KMS-11 (cell line): Measurements from ENCODE around the gene PDXK.

Experiments used
- H2AFZ ChIP-seq: fragments of 200-600 bp; sonication (generic); 2 replicates; pipeline ENCODE4 v1.6.1; 2016; ENCODE audit warnings: antibody characterized with exemption, mixed run types, low read depth
- H3K27ac ChIP-seq: fragments of 200-600 bp; sonication (generic); 2 replicates; pipeline ENCODE4 v1.6.1; 2016; ENCODE audit warnings: mild to moderate bottlenecking, mixed run types
- H3K27me3 ChIP-seq: fragments of 200-600 bp; sonication (generic); 2 replicates; pipeline ENCODE4 v1.6.1; 2017; ENCODE audit warnings: mild to moderate bottlenecking, low read depth, mixed run types, moderate library complexity; ENCODE audit not compliant: insufficient read depth
- H3K36me3 ChIP-seq: fragments of 200-600 bp; sonication (generic); 2 replicates; pipeline ENCODE4 v1.6.1; 2017; ENCODE audit warnings: mild to moderate bottlenecking, mixed run types; ENCODE audit not compliant: insufficient read depth
- H3K4me1 ChIP-seq: fragments of 200-600 bp; sonication (generic); 2 replicates; pipeline ENCODE4 v1.6.1; 2016; ENCODE audit warnings: mild to moderate bottlenecking, low read depth, mixed run types; ENCODE audit not compliant: poor library complexity, severe bottlenecking
- H3K4me2 ChIP-seq: fragments of 200-600 bp; sonication (generic); 2 replicates; pipeline ENCODE4 v1.7.0; 2016; ENCODE audit warnings: mild to moderate bottlenecking, mixed run types
- H3K4me3 ChIP-seq: fragments of 200-600 bp; sonication (generic); IDR thresholded peaks from 2 replicates; pipeline ENCODE4 v1.6.1; 2017; ENCODE audit warnings: low read depth, low read length, mixed read lengths; ENCODE audit not compliant: insufficient read depth
- H3K79me2 ChIP-seq: fragments of 200-600 bp; sonication (generic); 2 replicates; pipeline ENCODE4 v1.6.1; 2016; ENCODE audit warnings: low read depth, mixed run types; ENCODE audit not compliant: insufficient read depth
- H3K9ac ChIP-seq: fragments of 200-600 bp; sonication (generic); 2 replicates; pipeline ENCODE4 v1.6.1; 2016; ENCODE audit warnings: mild to moderate bottlenecking, mixed run types
- H4K20me1 ChIP-seq: fragments of 200-600 bp; sonication (generic); 2 replicates; pipeline ENCODE4 v1.6.1; 2016; ENCODE audit warnings: mild to moderate bottlenecking, mixed run types; ENCODE audit not compliant: insufficient read depth
- CTCF ChIP-seq: fragments of 200-600 bp; sonication (generic); conservative IDR thresholded peaks from 2 replicates; pipeline ENCODE4 v1.6.1; 2017; ENCODE audit warnings: low read depth, mild to moderate bottlenecking, antibody characterized with exemption, low read length, moderate library complexity, mixed read lengths

The PDXK gene

GRCh38 chr21:43699933-43700599 lies 18.9 kb upstream of the PDXK start:
- Histone ChIP-seq H3K79me2 (no peaks in the 10 kb centered on the region), H3K27me3 (no peaks in the 10 kb centered on the region), H3K4me2 (no peak overlapping the region), H4K20me1 (no peaks in the 10 kb centered on the region), H3K4me1 (peaks cover 8% of the 10 kb centered on the region), H3K27ac (no peak overlapping the region), H3K36me3 (no peaks in the 10 kb centered on the region), H3K9ac (no peak overlapping the region), H3K4me3 (no peak overlapping the region), H2AFZ (no peak overlapping the region)
- no peak for TF ChIP-seq CTCF

- H3K4me2 ChIP-seq: no peak overlapping the region
- no peak overlapping the region for H2AFZ ChIP-seq
Observed at GRCh38 chr21:43701936-43702784, 16.8 kb upstream of the PDXK start.

GRCh38 chr21:43702785-43703034 lies 16.2 kb upstream of the PDXK start:
- no peaks in the 10 kb centered on the region for H4K20me1 ChIP-seq
- H3K9ac ChIP-seq: no peak overlapping the region
- no peaks in the 10 kb centered on the region for H3K79me2 ChIP-seq
- no peaks in the 10 kb centered on the region for H3K27me3 ChIP-seq
- no peak overlapping the region for H3K4me3 ChIP-seq
- TF ChIP-seq CTCF: no peak
- H3K36me3 ChIP-seq: no peaks in the 10 kb centered on the region
- no peak overlapping the region for H3K27ac ChIP-seq
- H3K4me2 ChIP-seq: no peak overlapping the region
- peaks cover 8% of the 10 kb centered on the region for H3K4me1 ChIP-seq
- no peak overlapping the region for H2AFZ ChIP-seq

More at GRCh38 chr21:43701936-43702784, 16.8 kb upstream of the PDXK start:
- H3K9ac ChIP-seq: no peak overlapping the region
- no peaks in the 10 kb centered on the region for H3K36me3 ChIP-seq
- no peak for TF ChIP-seq CTCF
- H3K79me2 ChIP-seq: no peaks in the 10 kb centered on the region
- H3K27ac ChIP-seq: no peak overlapping the region
- no peaks in the 10 kb centered on the region for H4K20me1 ChIP-seq
- peaks cover 8% of the 10 kb centered on the region for H3K4me1 ChIP-seq
- no peak overlapping the region for H3K4me3 ChIP-seq
- H3K27me3 ChIP-seq: no peaks in the 10 kb centered on the region

GRCh38 chr21:43703035-43703880 lies 15.7 kb upstream of the PDXK start:
- Histone ChIP-seq H3K27me3 (no peaks in the 10 kb centered on the region), H3K79me2 (no peaks in the 10 kb centered on the region), H2AFZ (no peak overlapping the region), H3K4me3 (no peak overlapping the region), H3K9ac (no peak overlapping the region), H3K4me2 (no peak overlapping the region), H3K36me3 (no peaks in the 10 kb centered on the region), H3K27ac (no peak overlapping the region), H4K20me1 (no peaks in the 10 kb centered on the region), H3K4me1 (peaks cover 8% of the 10 kb centered on the region)
- no peak for TF ChIP-seq CTCF
